ACC112 (cell line): Measurements from ENCODE around the gene ANTXR2.

Experiments
- H2AFZ ChIP-seq: fragments of 200-600 bp; sonication (generic); one replicate; pipeline ENCODE4 v1.6.0; 2017; ENCODE audit warnings: antibody characterized with exemption, low read length; ENCODE audit not compliant: unreplicated experiment
- H3K27ac ChIP-seq: fragments of 200-600 bp; sonication (generic); 2 replicates; pipeline ENCODE4 v1.5.1; 2014; ENCODE audit warnings: low read depth, mild to moderate bottlenecking, antibody characterized with exemption, low read length, moderate library complexity
- H3K27me3 ChIP-seq: fragments of 200-600 bp; sonication (generic); 2 replicates; pipeline ENCODE4 v1.6.1; 2014; ENCODE audit warnings: mild to moderate bottlenecking, antibody characterized with exemption, low read length, moderate library complexity, mixed read lengths; ENCODE audit not compliant: insufficient read depth
- H3K36me3 ChIP-seq: fragments of 200-600 bp; sonication (generic); 2 replicates; pipeline ENCODE4 v1.6.1; 2016; ENCODE audit warnings: mild to moderate bottlenecking, antibody characterized with exemption, low read length, moderate library complexity, mixed read lengths; ENCODE audit not compliant: insufficient read depth
- H3K4me1 ChIP-seq: fragments of 200-600 bp; sonication (generic); one replicate; pipeline ENCODE4 v1.6.1; 2016; ENCODE audit warnings: low read length, mixed read lengths; ENCODE audit not compliant: insufficient read depth, unreplicated experiment, control insufficient read depth
- H3K4me3 ChIP-seq: fragments of 200-600 bp; sonication (generic); 2 replicates; pipeline ENCODE4 v1.5.1; 2014; ENCODE audit warnings: mild to moderate bottlenecking, low read depth, low read length
- H3K79me2 ChIP-seq: fragments of 200-600 bp; sonication (generic); one replicate; pipeline ENCODE4 v1.6.0; 2016; ENCODE audit warnings: low read length; ENCODE audit not compliant: control insufficient read depth, unreplicated experiment, insufficient read depth

Gene ANTXR2

DNA sequence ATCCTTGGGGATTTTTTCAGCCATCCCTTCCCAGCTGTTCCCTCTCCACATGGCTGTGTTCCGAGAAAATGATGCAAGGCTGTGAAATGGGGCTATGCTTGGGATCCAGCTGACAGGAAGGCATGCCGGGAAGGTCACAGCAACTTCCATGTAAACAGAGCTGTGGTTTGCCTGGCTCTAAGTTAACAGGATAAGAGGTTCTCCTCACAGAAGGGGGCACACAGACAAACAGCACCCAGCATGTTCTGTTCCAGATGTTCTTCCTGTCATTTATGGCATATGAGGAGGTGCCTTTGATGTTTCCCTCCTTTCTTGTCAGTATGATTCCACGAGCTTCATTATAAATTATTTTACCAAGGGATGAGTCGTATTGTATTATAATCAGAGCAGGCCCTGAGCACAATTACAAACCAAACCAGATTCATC is 220.7 kb downstream of the ANTXR2 start:
- Histone ChIP-seq H3K27ac (peak overlapping the region; percentile 53), H3K27me3 (no peaks in the 10 kb centered on the region), H3K36me3 (no peaks in the 10 kb centered on the region), H3K4me3 (peak overlapping the region; percentile 52; the same call in 1 of the 2 replicates), H3K4me1 (peaks cover 9% of the 10 kb centered on the region), H3K79me2 (no peaks in the 10 kb centered on the region), H2AFZ (peak overlapping the region; percentile 87)

DNA sequence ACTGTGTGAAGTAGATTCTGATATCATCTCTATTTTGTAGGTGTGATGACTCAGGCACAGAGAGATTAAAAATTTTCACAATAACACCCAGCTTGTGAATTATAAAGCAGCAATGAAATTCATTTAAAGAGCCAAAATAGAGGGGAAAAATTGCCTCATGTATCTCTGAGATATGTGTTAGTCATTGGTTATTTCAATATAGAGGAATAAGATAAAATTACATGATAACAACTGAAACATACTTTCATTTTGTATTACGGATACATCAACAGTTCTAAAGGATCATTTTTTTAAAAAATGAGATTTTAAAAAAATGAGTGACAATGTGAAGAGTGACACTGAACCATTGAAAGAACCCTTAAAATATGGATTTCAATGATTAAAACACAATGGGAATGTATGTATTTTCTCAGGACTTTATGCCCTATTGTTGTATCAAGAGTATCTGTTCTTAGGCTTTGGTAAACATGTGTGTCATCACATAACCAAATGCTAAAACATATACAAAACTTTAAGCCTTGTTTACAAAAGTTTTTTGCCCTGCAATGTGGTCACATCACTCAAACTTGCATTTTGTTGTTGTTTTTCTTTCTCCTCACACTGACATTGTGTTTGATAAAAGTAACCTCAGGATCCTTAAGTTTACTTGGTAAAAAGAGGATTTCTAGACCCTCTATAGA is 221.3 kb downstream of the ANTXR2 start:
- Histone ChIP-seq H3K4me3 (peak overlapping the region; percentile 52), H2AFZ (peak overlapping the region; percentile 87), H3K4me1 (peaks cover 9% of the 10 kb centered on the region), H3K36me3 (no peaks in the 10 kb centered on the region), H3K27ac (peak overlapping the region; percentile 53), H3K79me2 (no peaks in the 10 kb centered on the region), H3K27me3 (no peaks in the 10 kb centered on the region)
